HG03095 (cell line): ENCODE measurements around the gene KDM4C.
"Not testable (repeated sequence)": the region's sequence is repeated elsewhere in the genome, so short reads cannot be mapped to it uniquely, and the experiment has no call there.

Experiments used
- ATAC-seq: cut with Tn5 transposase; IDR thresholded peaks from one replicate; pipeline ENCODE4 v1.9.1; 2021; ENCODE audit warnings: moderate library complexity; ENCODE audit not compliant: unreplicated experiment

KDM4C gene

GRCh38 chr9:6763244-6763643, 5.5 kb downstream of the KDM4C start:
- ATAC-seq: no peak

GRCh38 chr9:6764011-6764410, 6.2 kb downstream of the KDM4C start:
- ATAC-seq: no peak

GRCh38 chr9:6764523-6764922, 6.8 kb downstream of the KDM4C start:
- ATAC-seq: no peak

- ATAC-seq: no peak
Measured at GRCh38 chr9:6764950-6765349, 7.2 kb downstream of the KDM4C start.

GRCh38 chr9:6765396-6765795, 7.6 kb downstream of the KDM4C start:
- no peak for ATAC-seq

GRCh38 chr9:6766606-6767005, 8.8 kb downstream of the KDM4C start:
- no peak for ATAC-seq

GRCh38 chr9:6768587-6768986, 10.8 kb downstream of the KDM4C start:
- not testable (repeated sequence) for ATAC-seq

GRCh38 chr9:6771722-6772121, 13.9 kb downstream of the KDM4C start:
- ATAC-seq: no peak

- no peak for ATAC-seq
Measured at GRCh38 chr9:6777213-6777902, 19.6 kb downstream of the KDM4C start.

- no peak for ATAC-seq
Measured at GRCh38 chr9:6779417-6780241, 21.9 kb downstream of the KDM4C start.

GRCh38 chr9:6780690-6781089, 22.9 kb downstream of the KDM4C start:
- no peak for ATAC-seq

- no peak for ATAC-seq
Measured at GRCh38 chr9:6781476-6781875, 23.7 kb downstream of the KDM4C start.

- ATAC-seq: no peak
Measured at GRCh38 chr9:6782345-6782744, 24.6 kb downstream of the KDM4C start.

GRCh38 chr9:6782981-6783380, 25.2 kb downstream of the KDM4C start:
- ATAC-seq: no peak

- no peak for ATAC-seq
Measured at GRCh38 chr9:6783753-6784152, 26.0 kb downstream of the KDM4C start.

- ATAC-seq: no peak
Measured at GRCh38 chr9:6785682-6786081, 27.9 kb downstream of the KDM4C start.

GRCh38 chr9:6787793-6788161, 30.0 kb downstream of the KDM4C start:
- ATAC-seq: no peak

GRCh38 chr9:6788162-6789016, 30.6 kb downstream of the KDM4C start:
- no peak for ATAC-seq

- not testable (repeated sequence) for ATAC-seq
Measured at GRCh38 chr9:6789017-6789338, 31.2 kb downstream of the KDM4C start.

- ATAC-seq: no peak
Measured at GRCh38 chr9:6790866-6791265, 33.1 kb downstream of the KDM4C start.

- ATAC-seq: no peak
Measured at GRCh38 chr9:6793203-6793602, 35.4 kb downstream of the KDM4C start.

GRCh38 chr9:6794936-6795335, 37.2 kb downstream of the KDM4C start:
- no peak for ATAC-seq
